Measurements from ENCODE around the gene ALCAM.

Gene ALCAM

GRCh38 chr3:105430455-105430854 is 63.7 kb downstream of the ALCAM start:
- Histone ChIP-seq H3K27ac (ENCODE audit: extremely low read depth, low read depth, low read length) (no peak overlapping the region), H3K4me3 (ENCODE audit: low read depth, low read length) (no peak overlapping the region), H3K4me1 (ENCODE audit: control insufficient read depth, insufficient read depth, low read length) (no peaks in the 10 kb centered on the region), H3K9me3 (ENCODE audit: control insufficient read depth, insufficient read depth, low read depth, low read length) (no peaks in the 10 kb centered on the region), H3K36me3 (ENCODE audit: control insufficient read depth in 2 of 2, insufficient read depth in 1 of 2, low read length in 2 of 2) (no peaks in the 10 kb centered on the region)
- CTCF ChIA-PET: no interaction called here
- TF ChIP-seq BCL11A (tag by site-specific recombination; IDR thresholded peaks at IDR 0.05; ENCODE audit: low read depth) (no peak), ZNF624 (tag by site-specific recombination; IDR thresholded peaks at IDR 0.05) (no peak), ZNF10 (tag by site-specific recombination; IDR thresholded peaks at IDR 0.05) (no peak), SALL2 (tag by site-specific recombination; IDR thresholded peaks at IDR 0.05; ENCODE audit: borderline replicate concordance) (no peak), ZNF16 (tag by site-specific recombination; IDR thresholded peaks at IDR 0.05; ENCODE audit: low read depth) (no peak)
- POLR2A ChIA-PET: no interaction called here

GRCh38 chr3:105431200-105431599 is 64.5 kb downstream of the ALCAM start:
- no peak overlapping the region for H3K27ac ChIP-seq (ENCODE audit: extremely low read depth, low read depth, low read length)
- no peak overlapping the region for H3K4me3 ChIP-seq (ENCODE audit: low read depth, low read length)
- no peaks in the 10 kb centered on the region for H3K36me3 ChIP-seq (ENCODE audit: control insufficient read depth in 2 of 2, insufficient read depth in 1 of 2, low read length in 2 of 2)
- ChIA-PET POLR2A (no interaction called here), CTCF (no interaction called here)
- no peaks in the 10 kb centered on the region for H3K4me1 ChIP-seq (ENCODE audit: control insufficient read depth, insufficient read depth, low read length)
- TF ChIP-seq PRDM4 (tag by site-specific recombination; IDR thresholded peaks at IDR 0.05) (no peak), ZNF768 (tag by site-specific recombination; IDR thresholded peaks at IDR 0.05) (no peak), INSM2 (tag by site-specific recombination; IDR thresholded peaks at IDR 0.05) (no peak), ZNF843 (tag by site-specific recombination; IDR thresholded peaks at IDR 0.05) (no peak), ZNF629 (tag by site-specific recombination; IDR thresholded peaks at IDR 0.05) (no peak), ZNF654 (tag by site-specific recombination; IDR thresholded peaks at IDR 0.05; ENCODE audit: low read depth) (no peak)
- no peaks in the 10 kb centered on the region for H3K9me3 ChIP-seq (ENCODE audit: control insufficient read depth, insufficient read depth, low read depth, low read length)

- CTCF ChIA-PET: no interaction called here
Measured at GRCh38 chr3:105435277-105435676, 68.6 kb downstream of the ALCAM start.

More at GRCh38 chr3:105435277-105435676, 68.6 kb downstream of the ALCAM start:
- Histone ChIP-seq H3K36me3 (ENCODE audit: control insufficient read depth in 2 of 2, insufficient read depth in 1 of 2, low read length in 2 of 2) (no peaks in the 10 kb centered on the region), H3K4me1 (ENCODE audit: control insufficient read depth, insufficient read depth, low read length) (no peaks in the 10 kb centered on the region), H3K4me3 (ENCODE audit: low read depth, low read length) (no peak overlapping the region), H3K9me3 (ENCODE audit: control insufficient read depth, insufficient read depth, low read depth, low read length) (no peaks in the 10 kb centered on the region), H3K27ac (ENCODE audit: extremely low read depth, low read depth, low read length) (no peak overlapping the region)
- POLR2A ChIA-PET: no interaction called here
- TF ChIP-seq ZNF830 (tag by site-specific recombination; IDR thresholded peaks at IDR 0.05; ENCODE audit: low read depth): no peak
- TF ChIP-seq ZNF37A (tag by site-specific recombination; IDR thresholded peaks at IDR 0.05): no peak
- TF ChIP-seq ZBTB49 (tag by site-specific recombination; IDR thresholded peaks at IDR 0.05; ENCODE audit: low read depth): no peak

All from HEK293 (cell line).